SK-N-SH treated with all-trans-retinoic acid at 6 μM for 48 hours (cell line): ENCODE measurements around the gene DSE.

Experiments
- ATAC-seq: fragments of 200-7000 bp; cut with Tn5 transposase; 3 replicates; pipeline ENCODE4 v1.9.1; 2020; ENCODE audit warnings: mild to moderate bottlenecking, moderate library complexity
- ARNTL ChIP-seq: fragments of 450-650 bp; formaldehyde crosslinking; IDR thresholded peaks from 2 replicates; pipeline ENCODE4 v1.5.0; 2020; ENCODE audit warnings: low read depth, mild to moderate bottlenecking, moderate library complexity, borderline replicate concordance
- CREB5 ChIP-seq: fragments of 250-450 bp; sonication (Bioruptor Pico); IDR thresholded peaks from 2 replicates; pipeline ENCODE4 v1.5.1; 2020; ENCODE audit warnings: low read depth, mild to moderate bottlenecking, moderate library complexity
- GLIS3 ChIP-seq: fragments of 250-450 bp; sonication (Bioruptor Pico); IDR thresholded peaks from 2 replicates; pipeline ENCODE4 v1.5.0; 2020; ENCODE audit warnings: mild to moderate bottlenecking, moderate library complexity
- ISL1 ChIP-seq: fragments of 250-450 bp; sonication (Bioruptor Pico); IDR thresholded peaks from 2 replicates; pipeline ENCODE4 v2.1.2; 2022; ENCODE audit warnings: mild to moderate bottlenecking, moderate library complexity
- PATZ1 ChIP-seq: fragments of 250-450 bp; sonication (Bioruptor Pico); IDR thresholded peaks from 2 replicates; pipeline ENCODE4 v1.8.0; 2020; ENCODE audit warnings: mild to moderate bottlenecking, moderate library complexity, borderline replicate concordance
- POU6F1 ChIP-seq: fragments of 250-450 bp; sonication (Bioruptor Pico); IDR thresholded peaks from 2 replicates; pipeline ENCODE4 v1.8.0; 2021; ENCODE audit warnings: low read depth, mild to moderate bottlenecking, moderate library complexity, borderline replicate concordance
- RARB ChIP-seq: fragments of 250-450 bp; sonication (Bioruptor Pico); IDR thresholded peaks from 2 replicates; pipeline ENCODE4 v1.8.0; 2021; ENCODE audit warnings: mild to moderate bottlenecking, moderate library complexity
- SNAI2 ChIP-seq: fragments of 250-450 bp; sonication (Bioruptor Pico); IDR thresholded peaks from 2 replicates; pipeline ENCODE4 v1.5.0; 2020; ENCODE audit warnings: mild to moderate bottlenecking, moderate library complexity
- TCF4 ChIP-seq: fragments of 250-450 bp; sonication (Bioruptor Pico); IDR thresholded peaks from 2 replicates; pipeline ENCODE4 v1.8.0; 2021; ENCODE audit warnings: mild to moderate bottlenecking, moderate library complexity, borderline replicate concordance
- TOX ChIP-seq: fragments of 250-450 bp; sonication (Bioruptor Pico); IDR thresholded peaks from 2 replicates; pipeline ENCODE4 v1.8.0; 2021; ENCODE audit warnings: mild to moderate bottlenecking, moderate library complexity, borderline replicate concordance
- TSHZ2 ChIP-seq: fragments of 250-450 bp; sonication (Bioruptor Pico); IDR thresholded peaks from 2 replicates; pipeline ENCODE4 v1.5.0; 2020; ENCODE audit warnings: mild to moderate bottlenecking, moderate library complexity
- ZFP3 ChIP-seq: fragments of 250-450 bp; sonication (Bioruptor Pico); IDR thresholded peaks from 2 replicates; pipeline ENCODE4 v1.5.0; 2020; ENCODE audit warnings: mild to moderate bottlenecking, moderate library complexity
- ZFP30 ChIP-seq: fragments of 450-650 bp; formaldehyde crosslinking; IDR thresholded peaks from 2 replicates; pipeline ENCODE4 v1.5.0; 2022; ENCODE audit warnings: mild to moderate bottlenecking, moderate library complexity
- ZNF565 ChIP-seq: fragments of 450-650 bp; formaldehyde crosslinking; conservative IDR thresholded peaks from 2 replicates; pipeline ENCODE4 v1.5.0; 2020; ENCODE audit warnings: low read depth, mild to moderate bottlenecking, moderate library complexity
- ZNF70 ChIP-seq: fragments of 450-650 bp; formaldehyde crosslinking; IDR thresholded peaks from 2 replicates; pipeline ENCODE4 v1.5.0; 2020; ENCODE audit warnings: mild to moderate bottlenecking, moderate library complexity
- ZNF8 ChIP-seq: fragments of 450-650 bp; formaldehyde crosslinking; IDR thresholded peaks from 2 replicates; pipeline ENCODE4 v1.5.0; 2020; ENCODE audit warnings: mild to moderate bottlenecking, moderate library complexity

DSE gene

GRCh38 chr6:116376149-116376548 lies 5.4 kb downstream of the DSE start:
- no peak for ATAC-seq
- no peak for TF ChIP-seq CREB5 (CRISPR knock-in tag)

- no peak for ATAC-seq
- no peak for TF ChIP-seq ZNF565 (CRISPR knock-in tag)
- no peak for TF ChIP-seq ARNTL (CRISPR knock-in tag)
- TF ChIP-seq CREB5 (CRISPR knock-in tag) = no peak
- TF ChIP-seq ZNF8 (CRISPR knock-in tag) = no peak
- TF ChIP-seq TOX = no peak
- no peak for TF ChIP-seq SNAI2 (CRISPR knock-in tag)
These were observed 9.0 kb downstream of the DSE start for GRCh38 chr6:116379764-116380163.

GRCh38 chr6:116380346-116380745 lies 9.6 kb downstream of the DSE start:
- no peak for ATAC-seq
- no peak for TF ChIP-seq SNAI2 (CRISPR knock-in tag)
- TF ChIP-seq GLIS3 (CRISPR knock-in tag) = no peak
- TF ChIP-seq ZFP3 (CRISPR knock-in tag) = no peak
- no peak for TF ChIP-seq ZFP30 (CRISPR knock-in tag)
- TF ChIP-seq ZNF8 (CRISPR knock-in tag) = no peak
- TF ChIP-seq ZNF565 (CRISPR knock-in tag) = no peak
- no peak for TF ChIP-seq ZNF70 (CRISPR knock-in tag)
- no peak for TF ChIP-seq TOX
- TF ChIP-seq POU6F1 (CRISPR knock-in tag) = no peak
- no peak for TF ChIP-seq TCF4 (CRISPR knock-in tag)
- TF ChIP-seq PATZ1 (CRISPR knock-in tag) = no peak
- no peak for TF ChIP-seq ARNTL (CRISPR knock-in tag)

- ATAC-seq = no peak
- TF ChIP-seq RARB = no peak
- TF ChIP-seq PATZ1 (CRISPR knock-in tag) = no peak
- TF ChIP-seq ISL1 (CRISPR knock-in tag) = no peak
- TF ChIP-seq ZNF565 (CRISPR knock-in tag) = no peak
- TF ChIP-seq CREB5 (CRISPR knock-in tag) = no peak
- TF ChIP-seq TSHZ2 (CRISPR knock-in tag) = no peak
These were observed 10.3 kb downstream of the DSE start for GRCh38 chr6:116381000-116381399.
